HG02571 (cell line): ENCODE results near the gene BDNF.

ENCODE experiments used
- ATAC-seq: cut with Tn5 transposase; IDR thresholded peaks from one replicate; pipeline ENCODE4 v1.9.1; 2021; ENCODE audit warnings: mild to moderate bottlenecking, moderate library complexity; ENCODE audit not compliant: unreplicated experiment

BDNF gene

DNA sequence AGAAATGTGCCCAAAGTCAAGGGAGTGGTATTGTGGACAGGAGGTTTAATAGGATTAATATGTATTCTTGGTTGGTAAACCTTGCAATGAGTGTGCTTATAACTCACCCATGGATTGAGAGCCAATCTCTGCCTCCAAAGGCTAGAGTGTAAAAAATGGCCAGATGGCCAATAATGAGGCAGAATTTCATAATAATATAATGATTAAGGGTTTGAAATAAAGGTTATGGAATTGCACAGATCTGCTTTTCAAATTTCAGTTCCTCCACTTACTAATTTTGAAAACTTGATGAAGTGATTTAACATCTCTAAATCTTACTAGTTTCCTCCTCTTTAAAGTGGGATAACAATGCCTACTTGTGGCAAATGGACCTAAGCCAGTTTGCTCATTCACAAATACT, 94.8 kb downstream of the BDNF start:
- no peak for ATAC-seq
